GM12891 (cell line): Measurements from ENCODE around the gene LPIN1.

Experiments used
- POLR2A ChIP-seq: IDR thresholded peaks from 2 replicates; pipeline ENCODE4 v1.6.1; 2011; ENCODE audit warnings: low read depth, low read length, control low read depth
- POLR2AphosphoS5 ChIP-seq: IDR thresholded peaks from 2 replicates; pipeline ENCODE4 v1.6.1; 2011; ENCODE audit warnings: low read depth, low read length, control low read depth

DNA sequence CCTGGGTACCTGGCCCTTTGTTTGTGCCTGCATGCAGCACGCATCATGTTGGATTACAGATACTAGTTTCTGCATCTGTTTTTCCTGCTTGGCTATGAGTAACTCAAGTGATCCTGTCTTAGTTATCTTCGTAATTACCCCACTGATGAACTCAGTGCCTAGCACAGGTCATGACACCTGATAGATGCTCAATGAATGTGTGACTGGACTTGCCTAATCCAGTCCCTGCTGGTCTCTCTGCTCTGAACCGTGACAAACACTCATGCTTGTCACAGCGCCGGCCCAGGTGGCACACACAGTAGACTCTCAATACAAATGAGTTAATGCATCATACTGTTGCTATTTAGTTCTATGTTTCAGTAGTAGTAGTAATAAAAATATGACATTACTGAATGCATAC is 45.2 kb upstream of the LPIN1 start:
- no peak for TF ChIP-seq POLR2A
- no peak for TF ChIP-seq POLR2AphosphoS5
